GM18517 (cell line): Measurements from ENCODE around the gene DBNL.
A peak's percentile ranks its signal among the peaks of the same experiment; 100 is the strongest.

Experiments
- ATAC-seq: cut with Tn5 transposase; IDR thresholded peaks from one replicate; pipeline ENCODE4 v1.9.1; 2021; ENCODE audit warnings: mild to moderate bottlenecking, moderate library complexity; ENCODE audit not compliant: unreplicated experiment

DBNL gene

DNA sequence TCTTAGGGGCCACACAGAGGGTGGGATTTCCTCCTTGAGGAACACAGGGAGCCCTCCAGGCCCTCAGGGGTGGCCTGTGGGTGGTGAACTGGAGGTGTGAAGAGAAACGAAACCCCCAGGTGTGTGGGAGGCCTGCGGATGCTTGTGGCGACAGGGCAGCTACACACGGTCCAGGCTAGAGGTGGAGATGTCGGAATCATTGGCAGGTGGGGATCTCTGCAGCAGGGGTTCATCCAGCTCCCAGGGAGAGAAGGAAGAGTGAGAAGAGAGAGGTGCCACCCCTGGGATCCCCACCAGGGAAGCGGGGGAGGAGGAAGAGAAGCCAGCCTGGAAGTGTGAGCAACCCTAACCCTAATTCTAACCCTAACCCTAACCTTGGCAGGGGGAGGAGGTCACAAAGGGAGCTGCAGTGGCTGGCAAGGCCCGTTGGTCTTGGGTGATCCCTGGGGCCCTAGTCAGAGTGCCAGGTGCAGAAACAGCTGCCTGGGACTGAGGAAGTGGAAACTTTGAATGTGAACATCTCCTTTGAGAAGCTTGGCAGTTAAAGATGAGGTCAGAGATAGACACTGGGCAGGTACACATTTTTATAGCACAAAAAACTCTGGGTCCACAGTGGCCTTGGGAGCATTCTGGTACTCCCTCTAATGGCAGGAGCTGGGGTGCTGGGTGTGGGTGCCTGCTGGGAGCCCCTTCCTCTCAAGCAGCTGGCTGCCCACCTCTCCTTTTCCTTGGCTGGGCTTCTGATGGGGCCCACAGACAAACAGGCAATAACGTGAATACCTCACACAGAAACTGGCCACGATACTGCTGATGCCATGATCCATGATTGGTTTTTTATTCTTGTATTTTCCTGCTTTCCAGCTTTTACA lies 52.8 kb downstream of the DBNL start:
- peak; percentile 58 for ATAC-seq

DNA sequence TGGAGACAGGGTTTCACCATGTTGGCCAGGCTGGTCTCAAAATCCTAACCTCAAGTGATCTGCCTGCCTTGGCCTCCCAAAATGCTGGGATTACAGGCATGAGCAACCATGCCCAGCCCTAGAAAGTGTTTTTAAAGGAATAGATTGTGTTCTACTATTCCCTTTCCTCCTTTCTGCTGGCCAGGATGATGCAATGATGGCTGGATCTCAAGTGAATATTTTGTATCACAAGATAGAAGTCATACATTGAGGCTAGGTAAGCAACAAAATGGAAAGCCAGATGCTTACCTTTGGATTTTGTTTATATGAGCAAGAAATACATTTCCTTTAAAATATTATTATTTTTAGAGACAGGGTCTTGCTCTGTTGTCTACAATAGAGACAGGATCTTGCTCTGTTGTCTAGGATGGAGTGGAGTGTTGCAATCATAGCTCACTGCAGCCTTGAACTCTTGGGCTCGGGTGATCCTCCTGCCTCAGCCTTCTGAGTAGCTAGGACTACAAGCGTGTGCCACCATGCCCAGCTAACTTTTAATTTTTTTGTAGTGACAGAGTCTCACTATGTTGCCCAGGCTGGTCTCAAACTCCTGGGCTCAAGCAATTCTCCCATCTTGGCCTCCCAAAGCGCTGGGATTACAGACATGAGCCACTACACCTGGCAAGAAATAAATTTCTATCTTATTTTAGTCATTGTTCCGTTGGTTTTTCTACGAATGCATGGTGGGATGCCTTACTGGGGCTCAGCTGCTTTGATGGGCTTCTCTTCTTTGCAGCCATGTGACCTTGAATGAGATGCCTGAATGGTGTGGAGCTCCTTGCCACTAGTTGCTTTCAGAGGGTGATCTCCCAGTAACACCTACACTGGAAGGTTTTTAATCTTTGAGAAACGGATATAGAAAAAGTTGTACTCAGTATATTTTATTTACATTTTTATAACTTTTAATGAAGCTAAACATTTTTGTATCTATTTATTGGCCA lies 53.9 kb downstream of the DBNL start:
- no peak for ATAC-seq

DNA sequence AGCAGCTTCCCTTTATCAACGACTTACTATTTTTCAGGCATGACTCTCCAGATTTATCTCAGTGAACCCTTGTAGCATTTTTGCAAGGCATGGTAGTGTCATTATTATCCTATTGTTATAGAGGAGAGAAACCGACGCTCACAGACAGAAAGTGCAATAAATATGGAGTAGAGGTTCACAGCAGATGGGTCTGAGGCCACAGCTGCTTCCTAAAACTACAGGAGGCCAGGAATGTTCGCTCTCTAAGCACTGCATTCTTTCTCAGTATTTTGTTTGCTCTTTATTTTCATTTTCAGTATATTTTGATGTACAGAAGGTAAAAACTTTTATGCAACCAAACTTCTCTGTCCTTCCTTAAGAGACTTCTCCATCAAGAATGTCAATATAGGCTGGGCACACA lies 55.2 kb downstream of the DBNL start:
- no peak for ATAC-seq

DNA sequence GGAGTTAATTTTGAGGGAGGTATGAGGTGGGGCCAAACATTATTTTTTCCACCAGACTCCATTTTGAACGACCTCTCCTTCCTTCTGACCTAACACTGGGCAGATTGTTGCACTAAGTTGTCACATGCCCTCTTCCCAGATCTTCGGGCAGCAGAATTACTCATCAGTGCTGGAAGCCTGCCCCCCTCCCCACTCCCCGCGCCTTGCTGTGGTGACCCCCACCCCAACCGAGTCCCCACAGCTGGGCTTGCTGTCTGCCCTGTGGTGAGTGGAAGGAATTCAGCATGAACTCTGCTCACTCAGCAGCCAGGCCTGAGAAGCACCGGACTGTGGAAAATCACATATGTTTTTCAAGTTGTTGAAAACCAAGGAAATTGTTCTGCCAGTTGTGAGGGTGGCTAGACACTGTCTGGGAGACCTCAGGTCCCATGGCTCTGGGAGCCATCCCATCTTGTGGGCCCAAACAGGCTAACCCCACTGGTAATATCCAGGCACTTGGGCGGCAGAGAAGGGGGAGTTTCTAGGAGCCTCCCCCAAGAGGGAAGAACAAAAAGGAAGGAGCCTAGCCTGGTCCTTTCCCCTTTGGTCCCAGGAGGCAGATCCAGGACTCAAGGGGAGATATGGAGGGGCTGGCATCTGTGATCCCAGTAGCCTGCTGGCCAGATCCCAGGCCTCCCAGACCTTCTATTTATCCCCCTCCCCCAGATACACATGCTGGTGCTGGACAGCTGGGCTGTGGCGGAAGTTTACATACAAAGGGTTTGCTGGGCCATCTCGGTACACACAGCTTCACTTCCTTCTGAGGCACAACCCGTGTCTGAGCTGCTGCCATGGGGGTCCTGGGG lies 56.2 kb downstream of the DBNL start:
- no peak for ATAC-seq

DNA sequence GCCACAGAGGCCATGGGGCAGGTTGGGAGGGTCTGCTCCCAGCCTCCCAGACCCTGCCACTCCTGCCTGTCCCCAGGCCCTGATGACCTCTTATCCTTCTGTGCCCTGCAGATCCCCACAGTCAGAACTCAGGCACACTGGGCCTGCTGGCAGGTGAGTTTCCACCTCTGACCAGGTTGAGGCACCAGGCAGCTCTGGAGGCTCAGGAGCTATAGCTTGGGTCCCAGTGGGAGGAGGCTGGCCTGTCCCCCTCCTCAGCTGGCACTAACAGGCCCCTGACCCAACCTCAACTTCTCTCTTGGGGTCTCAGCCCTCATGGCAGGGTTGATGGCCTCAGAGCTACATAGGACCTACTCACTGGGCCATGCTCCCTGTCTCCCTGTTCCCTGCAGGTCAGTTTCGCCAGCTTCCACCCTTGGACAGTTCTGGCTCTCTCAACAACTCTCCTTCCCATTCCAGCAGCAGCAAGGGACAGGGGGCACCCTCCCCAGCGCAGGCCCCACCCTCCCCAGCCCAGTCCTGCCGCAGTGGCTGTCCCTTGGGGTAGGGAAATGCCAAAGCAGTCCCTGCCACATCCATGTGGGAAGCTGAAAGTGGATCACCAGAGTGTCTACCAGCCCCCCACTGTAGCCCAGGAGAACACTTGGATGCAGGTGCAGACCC lies 56.9 kb downstream of the DBNL start:
- no peak for ATAC-seq

DNA sequence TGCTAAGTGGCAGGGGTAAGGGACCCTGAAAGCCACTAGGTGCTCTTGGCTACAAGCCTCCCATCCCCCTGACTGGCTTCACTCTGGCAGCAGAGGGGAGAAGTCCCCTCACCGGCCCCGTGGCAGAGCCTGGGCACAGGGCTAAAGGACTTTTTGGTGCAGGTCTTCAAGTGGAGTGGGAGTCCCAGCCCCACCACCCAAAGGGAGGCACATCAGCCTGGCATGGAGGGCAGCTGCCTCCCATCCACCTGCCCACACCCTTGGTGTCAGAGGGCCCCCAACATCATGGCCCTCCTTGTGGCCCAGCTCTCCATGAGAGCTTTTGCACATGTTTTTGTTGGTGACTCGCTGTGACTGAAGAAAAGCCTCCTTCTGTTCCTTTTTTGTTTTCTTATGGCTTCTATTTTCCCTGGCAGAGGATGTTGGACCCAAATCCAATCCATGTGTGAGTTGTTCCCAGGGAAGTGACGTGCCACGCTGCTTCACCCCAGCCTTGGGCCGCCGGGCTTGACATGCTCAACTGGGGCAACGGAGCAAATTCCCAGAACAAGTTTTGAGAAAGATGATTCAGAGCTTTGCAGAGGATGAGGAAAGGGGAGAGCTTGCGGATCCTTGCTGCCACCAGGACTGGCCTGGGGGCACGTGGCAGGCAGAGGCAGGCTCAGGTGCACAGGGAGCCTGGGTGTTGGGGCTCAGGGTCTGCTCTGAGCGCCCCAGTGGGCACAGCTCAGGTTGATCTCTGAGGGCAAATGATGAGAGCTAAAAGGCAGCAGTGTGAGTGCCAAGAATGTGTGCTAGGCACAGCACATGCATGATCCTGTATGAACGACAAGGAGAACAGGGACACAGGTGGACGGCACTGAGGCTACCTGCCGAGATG lies 57.7 kb downstream of the DBNL start:
- no peak for ATAC-seq

DNA sequence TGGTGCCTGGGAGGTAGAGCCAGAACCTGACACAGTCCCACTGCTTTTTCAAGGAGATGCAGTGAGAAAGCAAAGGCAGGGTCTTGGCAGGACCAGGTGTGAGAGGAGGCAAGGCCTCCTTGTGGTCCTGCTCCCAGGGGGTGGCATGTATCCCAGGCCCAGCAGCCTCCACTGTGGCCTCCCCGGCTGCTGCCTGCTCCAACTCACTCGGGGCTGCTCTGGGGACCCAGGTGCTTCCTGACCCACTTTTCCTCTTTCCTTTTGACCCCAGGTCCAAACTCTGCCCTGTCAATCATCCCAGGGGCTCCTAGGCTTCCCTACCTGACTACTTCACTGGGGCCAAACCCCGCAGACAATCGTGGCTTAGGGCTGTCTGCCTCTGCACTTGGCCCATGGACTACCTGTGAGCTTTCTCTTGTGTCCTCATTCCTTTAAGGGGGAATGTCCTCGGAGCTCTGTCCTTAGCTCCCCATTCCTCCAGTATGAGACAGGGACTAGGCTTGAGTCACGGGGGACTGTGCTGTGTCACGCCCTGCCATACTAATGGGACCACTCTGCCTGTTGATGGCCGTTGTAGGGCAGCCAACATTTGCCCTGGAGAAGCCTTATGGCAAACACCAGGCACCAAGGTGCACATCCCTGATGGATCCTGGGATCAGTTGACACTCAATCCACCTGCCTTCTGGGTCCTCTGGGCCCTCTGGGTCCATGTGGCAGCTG lies 58.5 kb downstream of the DBNL start:
- no peak for ATAC-seq

- ATAC-seq = no peak
These were observed 59.0 kb downstream of the DBNL start for GRCh38 chr7:44103566-44103922.

DNA sequence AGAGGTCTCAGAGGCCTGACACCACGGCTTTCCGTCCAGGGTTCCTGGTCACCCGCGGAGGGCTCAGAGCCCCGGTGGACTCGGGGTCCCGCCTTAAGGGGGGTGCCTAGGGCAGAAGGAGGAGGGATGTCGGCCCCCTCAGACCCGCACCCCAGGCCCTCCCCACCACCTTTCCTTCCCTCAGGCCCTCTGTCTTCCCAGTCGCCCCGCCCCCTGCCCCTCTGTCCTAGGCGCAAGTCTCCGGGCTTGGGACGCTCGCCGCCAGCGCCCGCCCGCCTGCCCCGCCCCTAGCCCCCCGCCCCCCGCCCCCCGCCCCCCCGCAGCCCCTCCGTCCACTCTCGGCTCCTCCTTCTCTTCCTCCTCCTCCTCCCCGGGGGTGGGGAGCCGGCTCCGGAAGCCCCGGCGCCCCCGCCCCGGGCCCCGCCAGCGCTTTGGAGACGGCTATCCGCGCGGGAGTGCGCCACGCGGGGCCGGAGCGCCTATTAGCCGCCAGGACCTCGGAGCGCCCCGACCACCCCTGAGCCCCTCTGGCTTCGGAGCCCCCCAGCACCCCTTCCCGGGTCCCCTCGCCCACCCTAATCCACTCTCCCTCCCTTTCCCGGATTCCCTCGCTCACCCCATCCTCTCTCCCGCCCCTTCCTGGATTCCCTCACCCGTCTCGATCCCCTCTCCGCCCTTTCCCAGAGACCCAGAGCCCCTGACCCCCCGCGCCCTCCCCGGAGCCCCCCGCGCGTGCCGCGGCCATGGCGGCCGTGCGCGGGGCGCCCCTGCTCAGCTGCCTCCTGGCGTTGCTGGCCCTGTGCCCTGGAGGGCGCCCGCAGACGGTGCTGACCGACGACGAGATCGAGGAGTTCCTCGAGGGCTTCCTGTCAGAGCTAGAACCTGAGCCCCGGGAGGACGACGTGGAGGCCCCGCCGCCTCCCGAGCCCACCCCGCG lies 59.7 kb downstream of the DBNL start, which contains the start of gene AEBP1:
TSS of gene AEBP1 (plus strand) at position 423 of the 937 bp plus-strand sequence. CDS start at position 744, 321 bp downstream.
- ATAC-seq = no peak

DNA sequence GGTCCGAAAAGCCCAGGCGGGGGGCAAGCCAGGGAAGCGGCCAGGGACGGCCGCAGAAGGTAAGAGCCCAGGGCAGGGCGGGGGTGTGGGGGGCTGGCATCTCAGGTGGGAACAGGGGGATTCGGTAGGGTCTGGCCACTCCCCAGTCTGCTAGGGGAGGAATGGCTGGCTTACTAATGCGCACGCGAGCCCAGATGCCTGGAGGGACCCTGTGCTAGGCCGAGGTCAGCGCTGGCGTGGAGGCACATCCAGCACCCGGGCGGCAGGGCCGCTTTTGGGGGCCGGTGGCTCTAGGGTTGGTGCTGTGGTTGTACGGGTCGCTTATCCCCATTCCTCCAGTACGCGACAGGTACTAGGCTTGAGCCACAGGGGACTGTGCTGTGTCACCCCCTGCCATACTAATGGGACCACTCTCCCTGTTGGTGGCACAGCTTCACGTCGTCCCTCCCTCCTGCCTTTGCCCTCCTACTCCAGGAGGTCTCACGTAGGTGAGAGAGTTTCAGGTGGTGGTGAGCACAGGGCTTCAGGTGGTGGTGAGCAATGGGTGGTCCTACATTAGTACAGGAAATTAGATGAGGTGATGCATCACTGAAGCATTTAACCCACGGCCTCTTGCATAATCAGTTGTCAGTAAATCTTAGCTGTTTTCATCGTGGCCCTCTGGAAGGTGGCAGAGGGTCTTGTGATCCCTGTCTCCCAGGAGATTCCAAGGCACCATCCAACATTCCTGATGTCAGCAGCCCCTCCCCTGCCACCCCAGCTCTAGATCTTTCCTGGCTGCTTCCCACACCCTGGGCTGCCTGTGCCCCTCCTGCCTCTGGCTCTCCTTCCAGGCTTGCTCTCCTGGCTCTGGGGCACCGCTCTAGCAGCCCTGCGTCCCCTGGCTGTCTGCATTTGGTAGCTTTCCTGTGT lies 60.6 kb downstream of the DBNL start:
- ATAC-seq = no peak

GRCh38 chr7:44105832-44106231 lies 61.3 kb downstream of the DBNL start:
- ATAC-seq = no peak

DNA sequence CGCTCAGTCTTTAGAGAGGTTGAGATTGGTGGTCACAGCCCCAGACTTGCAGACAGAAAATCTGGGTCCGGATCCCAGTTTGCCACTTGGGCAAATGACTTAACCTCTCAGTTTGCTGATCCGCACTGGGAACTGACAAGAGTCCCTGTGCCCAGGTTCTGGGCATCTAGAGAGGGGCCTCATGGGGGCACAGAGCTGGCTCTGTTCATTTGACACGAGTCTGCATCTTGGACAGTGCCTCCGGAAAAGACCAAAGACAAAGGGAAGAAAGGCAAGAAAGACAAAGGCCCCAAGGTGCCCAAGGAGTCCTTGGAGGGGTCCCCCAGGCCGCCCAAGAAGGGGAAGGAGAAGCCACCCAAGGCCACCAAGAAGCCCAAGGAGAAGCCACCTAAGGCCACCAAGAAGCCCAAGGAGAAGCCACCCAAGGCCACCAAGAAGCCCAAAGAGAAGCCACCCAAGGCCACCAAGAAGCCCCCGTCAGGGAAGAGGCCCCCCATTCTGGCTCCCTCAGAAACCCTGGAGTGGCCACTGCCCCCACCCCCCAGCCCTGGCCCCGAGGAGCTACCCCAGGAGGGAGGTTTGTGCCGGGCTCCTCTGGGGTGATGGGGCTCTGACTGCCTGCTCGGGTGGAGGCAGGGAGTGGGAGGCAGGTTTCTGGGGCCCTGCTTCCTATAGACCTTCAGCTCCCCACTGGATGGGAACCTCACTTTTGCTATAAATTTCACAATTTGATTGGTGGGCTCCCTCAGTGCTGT lies 62.0 kb downstream of the DBNL start:
- ATAC-seq = no peak

DNA sequence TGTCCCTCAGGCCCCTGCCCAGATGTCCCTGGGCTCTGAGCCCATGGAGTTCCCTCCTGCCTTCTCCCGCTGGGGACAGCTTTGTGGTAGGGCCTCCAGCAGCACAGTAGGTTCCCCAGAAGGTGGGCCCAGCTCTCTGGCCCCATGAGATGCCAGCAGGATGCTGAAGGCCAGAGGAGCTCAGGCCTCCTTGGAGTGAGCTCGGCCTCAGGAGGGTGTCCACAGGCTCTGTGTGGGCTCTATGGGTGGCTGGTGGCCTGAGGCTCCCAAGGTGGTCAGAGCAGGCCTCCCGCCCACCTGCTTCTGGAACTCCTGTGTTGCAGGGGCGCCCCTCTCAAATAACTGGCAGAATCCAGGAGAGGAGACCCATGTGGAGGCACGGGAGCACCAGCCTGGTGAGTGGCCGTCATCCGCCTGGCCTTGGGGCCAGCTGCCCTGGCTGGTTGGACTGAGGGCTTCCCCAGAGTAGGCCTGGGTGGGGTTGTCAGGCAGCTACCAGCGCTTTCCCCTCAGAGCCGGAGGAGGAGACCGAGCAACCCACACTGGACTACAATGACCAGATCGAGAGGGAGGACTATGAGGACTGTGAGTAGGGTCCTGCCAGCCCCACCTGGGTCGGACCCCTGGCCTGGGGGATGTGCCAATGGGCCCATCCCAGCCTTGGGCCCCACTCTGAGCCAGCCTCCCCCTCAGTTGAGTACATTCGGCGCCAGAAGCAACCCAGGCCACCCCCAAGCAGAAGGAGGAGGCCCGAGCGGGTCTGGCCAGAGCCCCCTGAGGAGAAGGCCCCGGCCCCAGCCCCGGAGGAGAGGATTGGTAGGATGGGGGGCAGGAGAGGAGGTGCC lies 62.8 kb downstream of the DBNL start:
- ATAC-seq = no peak

GRCh38 chr7:44107961-44108767 lies 63.7 kb downstream of the DBNL start:
- no peak for ATAC-seq
